ENCODE results near the gene BTBD9.

Gene BTBD9

DNA sequence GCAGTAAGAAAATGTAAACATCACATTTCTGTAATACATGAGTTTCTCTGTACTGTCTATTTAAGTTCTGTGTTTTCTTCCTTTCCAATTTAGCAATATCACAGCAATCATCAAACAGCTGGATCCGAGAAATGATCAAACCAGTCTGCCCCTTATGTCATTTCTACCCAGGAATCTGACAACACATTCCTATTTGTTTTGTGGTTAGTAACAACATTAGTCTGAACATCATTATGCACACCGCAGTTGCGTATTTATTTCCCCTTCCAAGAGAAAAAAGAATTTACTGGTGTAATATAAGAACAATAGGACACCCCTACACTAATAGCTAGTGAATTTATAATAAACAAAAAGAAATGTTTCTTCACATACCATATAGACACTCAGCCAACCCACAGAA, 179.5 kb downstream of the BTBD9 start:
- no peak for ATAC-seq
- TF ChIP-seq TCF4 (CRISPR knock-in tag; IDR thresholded peaks at IDR 0.05; ENCODE audit: borderline replicate concordance) (no peak), OSR1 (CRISPR knock-in tag; IDR thresholded peaks at IDR 0.05) (no peak), BACH2 (CRISPR knock-in tag; IDR thresholded peaks at IDR 0.05; ENCODE audit: borderline replicate concordance) (no peak), GLIS3 (CRISPR knock-in tag; IDR thresholded peaks at IDR 0.05) (no peak), RARB (CRISPR knock-in tag; IDR thresholded peaks at IDR 0.05) (no peak), CSDC2 (CRISPR knock-in tag; IDR thresholded peaks at IDR 0.05) (no peak), ISL1 (CRISPR knock-in tag; IDR thresholded peaks at IDR 0.05) (no peak), ZNF565 (CRISPR knock-in tag; conservative IDR thresholded peaks at IDR 0.05; ENCODE audit: low read depth) (no peak), TOX (CRISPR knock-in tag; IDR thresholded peaks at IDR 0.05; ENCODE audit: borderline replicate concordance) (no peak), ZNF8 (CRISPR knock-in tag; IDR thresholded peaks at IDR 0.05) (no peak), ESRRG (CRISPR knock-in tag; IDR thresholded peaks at IDR 0.05) (no peak)
- TF ChIP-seq, protein P1, sequence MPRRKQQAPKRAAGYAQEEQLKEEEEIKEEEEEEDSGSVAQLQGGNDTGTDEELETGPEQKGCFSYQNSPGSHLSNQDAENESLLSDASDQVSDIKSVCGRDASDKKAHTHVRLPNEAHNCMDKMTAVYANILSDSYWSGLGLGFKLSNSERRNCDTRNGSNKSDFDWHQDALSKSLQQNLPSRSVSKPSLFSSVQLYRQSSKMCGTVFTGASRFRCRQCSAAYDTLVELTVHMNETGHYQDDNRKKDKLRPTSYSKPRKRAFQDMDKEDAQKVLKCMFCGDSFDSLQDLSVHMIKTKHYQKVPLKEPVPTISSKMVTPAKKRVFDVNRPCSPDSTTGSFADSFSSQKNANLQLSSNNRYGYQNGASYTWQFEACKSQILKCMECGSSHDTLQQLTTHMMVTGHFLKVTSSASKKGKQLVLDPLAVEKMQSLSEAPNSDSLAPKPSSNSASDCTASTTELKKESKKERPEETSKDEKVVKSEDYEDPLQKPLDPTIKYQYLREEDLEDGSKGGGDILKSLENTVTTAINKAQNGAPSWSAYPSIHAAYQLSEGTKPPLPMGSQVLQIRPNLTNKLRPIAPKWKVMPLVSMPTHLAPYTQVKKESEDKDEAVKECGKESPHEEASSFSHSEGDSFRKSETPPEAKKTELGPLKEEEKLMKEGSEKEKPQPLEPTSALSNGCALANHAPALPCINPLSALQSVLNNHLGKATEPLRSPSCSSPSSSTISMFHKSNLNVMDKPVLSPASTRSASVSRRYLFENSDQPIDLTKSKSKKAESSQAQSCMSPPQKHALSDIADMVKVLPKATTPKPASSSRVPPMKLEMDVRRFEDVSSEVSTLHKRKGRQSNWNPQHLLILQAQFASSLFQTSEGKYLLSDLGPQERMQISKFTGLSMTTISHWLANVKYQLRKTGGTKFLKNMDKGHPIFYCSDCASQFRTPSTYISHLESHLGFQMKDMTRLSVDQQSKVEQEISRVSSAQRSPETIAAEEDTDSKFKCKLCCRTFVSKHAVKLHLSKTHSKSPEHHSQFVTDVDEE (CRISPR knock-in tag; IDR thresholded peaks at IDR 0.05) = no peak

DNA sequence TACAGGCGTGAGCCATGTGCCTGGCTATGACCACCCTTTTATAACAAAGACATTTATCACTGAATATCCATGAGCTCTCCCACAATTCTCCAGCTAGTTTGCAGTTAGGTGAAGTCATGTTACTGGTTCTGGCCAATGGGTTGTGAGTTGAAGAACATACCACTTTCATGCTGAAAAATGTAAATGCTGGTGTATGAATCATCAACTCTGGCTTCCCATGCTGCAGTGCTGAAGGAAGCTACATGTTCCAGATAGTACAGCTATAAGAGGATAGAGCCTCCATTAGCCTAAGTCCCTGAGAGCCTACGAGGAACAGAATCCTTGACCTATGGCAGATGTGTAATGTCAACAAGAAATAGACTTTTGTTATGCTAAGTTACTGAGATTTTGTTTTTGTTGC, 180.4 kb downstream of the BTBD9 start:
- peak; percentile 42 for ATAC-seq
- TF ChIP-seq, protein P2, sequence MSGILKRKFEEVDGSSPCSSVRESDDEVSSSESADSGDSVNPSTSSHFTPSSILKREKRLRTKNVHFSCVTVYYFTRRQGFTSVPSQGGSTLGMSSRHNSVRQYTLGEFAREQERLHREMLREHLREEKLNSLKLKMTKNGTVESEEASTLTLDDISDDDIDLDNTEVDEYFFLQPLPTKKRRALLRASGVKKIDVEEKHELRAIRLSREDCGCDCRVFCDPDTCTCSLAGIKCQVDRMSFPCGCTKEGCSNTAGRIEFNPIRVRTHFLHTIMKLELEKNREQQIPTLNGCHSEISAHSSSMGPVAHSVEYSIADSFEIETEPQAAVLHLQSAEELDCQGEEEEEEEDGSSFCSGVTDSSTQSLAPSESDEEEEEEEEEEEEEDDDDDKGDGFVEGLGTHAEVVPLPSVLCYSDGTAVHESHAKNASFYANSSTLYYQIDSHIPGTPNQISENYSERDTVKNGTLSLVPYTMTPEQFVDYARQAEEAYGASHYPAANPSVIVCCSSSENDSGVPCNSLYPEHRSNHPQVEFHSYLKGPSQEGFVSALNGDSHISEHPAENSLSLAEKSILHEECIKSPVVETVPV (CRISPR knock-in tag; IDR thresholded peaks at IDR 0.05) = no peak
- TF ChIP-seq ZFP30 (CRISPR knock-in tag; IDR thresholded peaks at IDR 0.05) = no peak
- no peak for TF ChIP-seq ARNTL (CRISPR knock-in tag; IDR thresholded peaks at IDR 0.05; ENCODE audit: borderline replicate concordance, low read depth)
- no peak for TF ChIP-seq OSR1 (CRISPR knock-in tag; IDR thresholded peaks at IDR 0.05)

DNA sequence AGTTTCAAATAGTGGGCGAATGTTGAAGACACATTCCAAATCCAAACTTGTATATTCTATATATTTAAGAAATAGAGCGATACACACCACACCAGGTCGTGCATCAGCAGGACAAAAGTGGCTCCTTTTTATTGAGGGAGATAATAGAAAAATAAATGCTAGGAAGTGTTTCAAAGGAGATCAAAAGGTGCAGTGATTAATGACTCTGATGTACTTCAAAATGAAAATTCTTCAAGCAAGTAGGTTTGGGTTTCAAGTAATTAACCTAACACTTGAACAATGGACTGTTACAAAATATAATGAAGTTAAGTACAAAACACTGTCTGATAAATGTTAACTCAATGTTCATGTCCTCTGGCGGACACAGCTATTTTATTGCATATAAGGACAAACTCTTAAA, 185.9 kb downstream of the BTBD9 start:
- no peak for ATAC-seq

DNA sequence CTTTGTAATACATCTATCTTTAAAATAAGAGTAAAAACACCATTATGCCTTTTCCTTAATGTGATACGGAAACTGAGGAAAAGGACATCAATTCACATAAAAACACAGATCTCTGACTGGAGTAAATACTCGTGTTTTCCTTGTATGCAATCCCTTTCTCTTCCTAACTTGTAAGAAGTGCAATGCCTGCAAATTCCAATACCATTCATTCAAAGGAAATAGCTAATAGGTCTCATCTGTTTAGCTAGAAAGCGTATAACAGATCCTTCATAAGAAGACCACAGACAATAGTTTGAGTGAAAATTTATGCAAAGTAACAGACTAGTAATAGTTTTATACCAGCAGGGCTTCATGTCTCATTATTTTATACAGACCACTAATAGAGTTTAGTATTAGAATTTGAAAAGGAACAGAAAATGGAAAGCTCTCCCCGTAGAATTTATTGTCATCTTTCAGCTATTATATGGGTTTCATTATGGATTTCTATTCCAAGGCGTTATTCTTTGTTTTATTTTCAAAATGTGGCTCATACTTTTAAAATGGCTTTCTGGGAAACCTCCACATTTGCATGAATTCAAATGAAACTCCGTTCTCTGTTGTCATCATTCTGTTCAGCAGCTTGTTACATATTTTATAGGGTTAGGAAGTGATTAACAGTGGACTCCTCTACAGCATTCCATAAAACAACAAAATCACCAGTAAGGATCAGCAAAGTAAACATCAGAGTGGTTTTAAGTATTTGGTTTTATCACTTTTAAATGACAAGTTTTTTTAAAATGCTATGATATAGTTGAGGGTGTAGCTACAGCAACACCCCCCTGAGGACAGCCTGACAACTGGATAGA, 186.7 kb downstream of the BTBD9 start:
- no peak for ATAC-seq
- TF ChIP-seq ESRRG (CRISPR knock-in tag; IDR thresholded peaks at IDR 0.05) (no peak), BACH2 (CRISPR knock-in tag; IDR thresholded peaks at IDR 0.05; ENCODE audit: borderline replicate concordance) (no peak), RARB (CRISPR knock-in tag; IDR thresholded peaks at IDR 0.05) (no peak), ZNF70 (CRISPR knock-in tag; IDR thresholded peaks at IDR 0.05) (no peak)

More for the DNA sequence above, 185.9 kb downstream of the BTBD9 start:
- TF ChIP-seq SNAI2 (CRISPR knock-in tag; IDR thresholded peaks at IDR 0.05) (no peak), ESRRG (CRISPR knock-in tag; IDR thresholded peaks at IDR 0.05) (no peak), BACH2 (CRISPR knock-in tag; IDR thresholded peaks at IDR 0.05; ENCODE audit: borderline replicate concordance) (no peak), RARB (CRISPR knock-in tag; IDR thresholded peaks at IDR 0.05) (no peak), ZFP3 (CRISPR knock-in tag; IDR thresholded peaks at IDR 0.05) (no peak)
- TF ChIP-seq, protein P3, sequence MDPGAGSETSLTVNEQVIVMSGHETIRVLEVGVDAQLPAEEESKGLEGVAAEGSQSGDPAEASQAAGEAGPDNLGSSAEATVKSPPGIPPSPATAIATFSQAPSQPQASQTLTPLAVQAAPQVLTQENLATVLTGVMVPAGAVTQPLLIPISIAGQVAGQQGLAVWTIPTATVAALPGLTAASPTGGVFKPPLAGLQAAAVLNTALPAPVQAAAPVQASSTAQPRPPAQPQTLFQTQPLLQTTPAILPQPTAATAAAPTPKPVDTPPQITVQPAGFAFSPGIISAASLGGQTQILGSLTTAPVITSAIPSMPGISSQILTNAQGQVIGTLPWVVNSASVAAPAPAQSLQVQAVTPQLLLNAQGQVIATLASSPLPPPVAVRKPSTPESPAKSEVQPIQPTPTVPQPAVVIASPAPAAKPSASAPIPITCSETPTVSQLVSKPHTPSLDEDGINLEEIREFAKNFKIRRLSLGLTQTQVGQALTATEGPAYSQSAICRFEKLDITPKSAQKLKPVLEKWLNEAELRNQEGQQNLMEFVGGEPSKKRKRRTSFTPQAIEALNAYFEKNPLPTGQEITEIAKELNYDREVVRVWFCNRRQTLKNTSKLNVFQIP (CRISPR knock-in tag; IDR thresholded peaks at IDR 0.05; ENCODE audit: borderline replicate concordance, low read depth) = no peak

DNA sequence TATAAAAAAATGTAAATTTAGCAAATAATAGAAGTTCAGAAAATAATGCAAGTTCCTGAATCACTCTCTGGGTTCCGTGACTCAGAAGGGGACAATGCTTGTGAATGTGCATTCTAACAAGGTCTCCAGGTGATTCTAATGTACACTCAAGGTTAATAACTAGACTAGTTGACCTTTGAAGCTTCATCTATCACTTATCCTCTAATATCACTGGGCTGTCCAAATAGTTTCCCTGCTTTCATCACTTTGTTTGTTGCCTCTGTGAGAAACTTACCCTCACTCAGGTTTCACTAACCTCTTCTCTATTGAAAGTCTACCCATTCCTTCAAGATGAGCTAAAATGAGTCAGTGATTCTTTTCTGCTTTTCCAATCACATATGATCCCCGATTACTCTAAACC, 189.0 kb downstream of the BTBD9 start:
- ATAC-seq = no peak
- TF ChIP-seq ZFP3 (CRISPR knock-in tag; IDR thresholded peaks at IDR 0.05) (no peak), ZFP30 (CRISPR knock-in tag; IDR thresholded peaks at IDR 0.05) (no peak), GLIS3 (CRISPR knock-in tag; IDR thresholded peaks at IDR 0.05) (no peak), TCF4 (CRISPR knock-in tag; IDR thresholded peaks at IDR 0.05; ENCODE audit: borderline replicate concordance) (no peak), CSDC2 (CRISPR knock-in tag; IDR thresholded peaks at IDR 0.05) (no peak), ZC3H10 (CRISPR knock-in tag; IDR thresholded peaks at IDR 0.05) (no peak), ESRRG (CRISPR knock-in tag; IDR thresholded peaks at IDR 0.05) (no peak), SNAI2 (CRISPR knock-in tag; IDR thresholded peaks at IDR 0.05) (no peak), ZNF8 (CRISPR knock-in tag; IDR thresholded peaks at IDR 0.05) (no peak)
- TF ChIP-seq, protein P1 (CRISPR knock-in tag; IDR thresholded peaks at IDR 0.05) = no peak
- TF ChIP-seq, protein P4, sequence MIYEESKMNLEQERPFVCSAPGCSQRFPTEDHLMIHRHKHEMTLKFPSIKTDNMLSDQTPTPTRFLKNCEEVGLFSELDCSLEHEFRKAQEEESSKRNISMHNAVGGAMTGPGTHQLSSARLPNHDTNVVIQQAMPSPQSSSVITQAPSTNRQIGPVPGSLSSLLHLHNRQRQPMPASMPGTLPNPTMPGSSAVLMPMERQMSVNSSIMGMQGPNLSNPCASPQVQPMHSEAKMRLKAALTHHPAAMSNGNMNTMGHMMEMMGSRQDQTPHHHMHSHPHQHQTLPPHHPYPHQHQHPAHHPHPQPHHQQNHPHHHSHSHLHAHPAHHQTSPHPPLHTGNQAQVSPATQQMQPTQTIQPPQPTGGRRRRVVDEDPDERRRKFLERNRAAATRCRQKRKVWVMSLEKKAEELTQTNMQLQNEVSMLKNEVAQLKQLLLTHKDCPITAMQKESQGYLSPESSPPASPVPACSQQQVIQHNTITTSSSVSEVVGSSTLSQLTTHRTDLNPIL (CRISPR knock-in tag; IDR thresholded peaks at IDR 0.05; ENCODE audit: low read depth) = no peak
